Muscle layer of duodenum (tissue), 2 donors: ENCODE data around the gene IFNL2.
"Not testable (repeated sequence)": the region's sequence is repeated elsewhere in the genome, so short reads cannot be mapped to it uniquely, and the experiment has no call there.

ENCODE experiments used
- H3K27ac ChIP-seq: one replicate; pipeline ENCODE4 v1.7.0; 2013; ENCODE audit warnings: mild to moderate bottlenecking, low read length
- H3K27me3 ChIP-seq: one replicate; pipeline ENCODE4 v1.7.0; 2013; ENCODE audit warnings: low read depth, mild to moderate bottlenecking, control low read depth, low read length
- H3K36me3 ChIP-seq, 2 donors: one replicate each; pipeline ENCODE4 v1.7.0; 2013; ENCODE audit warnings: low read length in 2 of 2, control low read depth in 1 of 2, mild to moderate bottlenecking in 1 of 2; ENCODE audit not compliant: insufficient read depth in 2 of 2, control insufficient read depth in 1 of 2
- H3K4me1 ChIP-seq, 2 donors: one replicate each; pipeline ENCODE4 v1.7.0; 2013; ENCODE audit warnings: low read length in 2 of 2, mild to moderate bottlenecking in 2 of 2, control low read depth in 1 of 2, moderate library complexity in 1 of 2; ENCODE audit not compliant: insufficient read depth in 2 of 2, control insufficient read depth in 1 of 2
- H3K4me3 ChIP-seq, 2 donors: one replicate each; pipeline ENCODE4 v1.7.0; 2013; ENCODE audit warnings: low read length in 2 of 2, low read depth in 1 of 2, mild to moderate bottlenecking in 1 of 2
- H3K9me3 ChIP-seq, 2 donors: one replicate each; pipeline ENCODE4 v1.7.0; 2013; ENCODE audit warnings: low read length in 2 of 2, control low read depth in 1 of 2, mild to moderate bottlenecking in 1 of 2; ENCODE audit not compliant: control insufficient read depth in 1 of 2
- donor health status: healthy.

IFNL2 gene

GRCh38 chr19:39301021-39301420 is 32.8 kb downstream of the IFNL2 start:
- H3K27me3 ChIP-seq, result peaks cover 14% of the 10 kb centered on the region

GRCh38 chr19:39301562-39301961 is 33.4 kb downstream of the IFNL2 start:
- H3K9me3 ChIP-seq, result no peaks in the 10 kb centered on the region
- H3K27ac ChIP-seq, result no peak overlapping the region
- H3K4me3 ChIP-seq, result no peak overlapping the region
- H3K4me1 ChIP-seq, result no peaks in the 10 kb centered on the region
- peaks cover 18% of the 10 kb centered on the region for H3K27me3 ChIP-seq
- H3K36me3 ChIP-seq, result no peaks in the 10 kb centered on the region

More at GRCh38 chr19:39301021-39301420, 32.8 kb downstream of the IFNL2 start:
- H3K9me3 ChIP-seq, result no peaks in the 10 kb centered on the region
- no peak overlapping the region for H3K4me3 ChIP-seq
- no peaks in the 10 kb centered on the region for H3K4me1 ChIP-seq
- H3K36me3 ChIP-seq, result no peaks in the 10 kb centered on the region
- no peak overlapping the region for H3K27ac ChIP-seq

- Histone ChIP-seq H3K27ac (no peak overlapping the region), H3K27me3 (peaks cover 32% of the 10 kb centered on the region), H3K9me3 (no peaks in the 10 kb centered on the region), H3K4me1 (peaks cover 0 to 11% of the 10 kb centered on the region in 2 donors), H3K36me3 (no peaks in the 10 kb centered on the region), H3K4me3 (no peak overlapping the region)
Measured at GRCh38 chr19:39303373-39304184, 35.4 kb downstream of the IFNL2 start.

GRCh38 chr19:39304185-39304513 is 36.0 kb downstream of the IFNL2 start:
- Histone ChIP-seq H3K27me3 (peaks cover 36% of the 10 kb centered on the region), H3K4me1 (peaks cover 0 to 11% of the 10 kb centered on the region in 2 donors), H3K9me3 (no peaks in the 10 kb centered on the region), H3K4me3 (no peak overlapping the region), H3K27ac (no peak overlapping the region), H3K36me3 (no peaks in the 10 kb centered on the region)

GRCh38 chr19:39304701-39305571 is 36.7 kb downstream of the IFNL2 start:
- peaks cover 36% of the 10 kb centered on the region for H3K27me3 ChIP-seq
- H3K4me1 ChIP-seq, result peaks cover 0 to 11% of the 10 kb centered on the region in 2 donors
- H3K36me3 ChIP-seq, result no peaks in the 10 kb centered on the region
- H3K27ac ChIP-seq, result no peak overlapping the region
- H3K4me3 ChIP-seq, result no peak overlapping the region
- no peaks in the 10 kb centered on the region for H3K9me3 ChIP-seq

- H3K36me3 ChIP-seq, result no peaks in the 10 kb centered on the region
- H3K4me1 ChIP-seq, result peaks cover 0 to 11% of the 10 kb centered on the region in 2 donors
- peaks cover 36% of the 10 kb centered on the region for H3K27me3 ChIP-seq
- H3K27ac ChIP-seq, result no peak overlapping the region
- no peaks in the 10 kb centered on the region for H3K9me3 ChIP-seq
- no peak overlapping the region for H3K4me3 ChIP-seq
Measured at GRCh38 chr19:39306075-39306474, 37.9 kb downstream of the IFNL2 start.

- H3K36me3 ChIP-seq, result no peaks in the 10 kb centered on the region
- no peak overlapping the region for H3K27ac ChIP-seq
- H3K9me3 ChIP-seq, result no peaks in the 10 kb centered on the region
- peaks cover 0 to 11% of the 10 kb centered on the region in 2 donors for H3K4me1 ChIP-seq
- peak overlapping the region in 1 of 2 donors; percentile 30 for H3K4me3 ChIP-seq
- H3K27me3 ChIP-seq, result peaks cover 36% of the 10 kb centered on the region
Measured at GRCh38 chr19:39307046-39307821, 39.0 kb downstream of the IFNL2 start.

- Histone ChIP-seq H3K27me3 (peaks cover 36% of the 10 kb centered on the region), H3K4me1 (peaks cover 0 to 11% of the 10 kb centered on the region in 2 donors), H3K36me3 (no peaks in the 10 kb centered on the region), H3K4me3 (peak overlapping the region in 1 of 2 donors; percentile 30), H3K27ac (no peak overlapping the region), H3K9me3 (no peaks in the 10 kb centered on the region)
Measured at GRCh38 chr19:39307822-39308530, 39.8 kb downstream of the IFNL2 start.

GRCh38 chr19:39308531-39309304 is 40.5 kb downstream of the IFNL2 start:
- Histone ChIP-seq H3K27me3 (peaks cover 36% of the 10 kb centered on the region), H3K36me3 (peaks cover 0 to 3% of the 10 kb centered on the region in 2 donors), H3K4me3 (peak overlapping the region in 1 of 2 donors; percentile 30), H3K9me3 (no peaks in the 10 kb centered on the region), H3K4me1 (peaks cover 0 to 11% of the 10 kb centered on the region in 2 donors), H3K27ac (no peak overlapping the region)

- not testable (repeated sequence) for H3K4me3 ChIP-seq
- peaks cover 36% of the 10 kb centered on the region for H3K27me3 ChIP-seq
Measured at GRCh38 chr19:39309305-39309670, 41.1 kb downstream of the IFNL2 start.

More at GRCh38 chr19:39309305-39309670, 41.1 kb downstream of the IFNL2 start:
- H3K4me1 ChIP-seq, result peaks cover 0 to 11% of the 10 kb centered on the region in 2 donors
- H3K9me3 ChIP-seq, H3K36me3 ChIP-seq, H3K27ac ChIP-seq: not testable (repeated sequence)
